ENCODE measurements around the gene CYP46A1. TPM values are rescaled to one million over a fixed set of nuclear protein-coding genes. Genes with fewer than 3 reads are reported as not detected.
"Not testable (repeated sequence)": the region's sequence is repeated elsewhere in the genome, so short reads cannot be mapped to it uniquely, and the experiment has no call there.

Gene CYP46A1
- polyA plus RNA-seq, 2 of the 4 experiments (the other 2 are of a cell fraction): 0.06 to 0.13 TPM

- no peak for FAIRE-seq
- POLR2A ChIA-PET: no interaction called here
- Histone ChIP-seq H3K4me1 (peaks cover 8% of the 10 kb centered on the region; the same call in 1 of the 3 replicates), H3K4me2 (no peak overlapping the region), H3K9me3 (no peaks in the 10 kb centered on the region), H3K27ac (peak overlapping the region in 1 of 2 experiments; percentile 17; a peak in 1 of 6 replicates), H3K4me3 (no peak overlapping the region)
- CTCF ChIA-PET: interaction anchor here (0.6 to 1.2 kb wide), 2 partner anchors 9 to 12 kb away, joined by 3 read pairs; no protein-coding TSS in a partner anchor
- TF ChIP-seq CEBPB (IDR thresholded peaks at IDR 0.05): no peak
- TF ChIP-seq RAD21 (conservative IDR thresholded peaks at IDR 0.05 in 1 of 2, IDR thresholded peaks at IDR 0.05 in 1 of 2): no peak
- TF ChIP-seq SMC3 (IDR thresholded peaks at IDR 0.05): no peak
- TF ChIP-seq NFE2L2 (conservative IDR thresholded peaks at IDR 0.05; ENCODE audit: low read length): no peak
- TF ChIP-seq MAFK (IDR thresholded peaks at IDR 0.05; ENCODE audit: partially characterized antibody): no peak
- TF ChIP-seq REST (IDR thresholded peaks at IDR 0.05): no peak
- TF ChIP-seq ZFP36 (IDR thresholded peaks at IDR 0.05; ENCODE audit: borderline replicate concordance, partially characterized antibody): no peak
- no peak for TF ChIP-seq ZC3H11A (IDR thresholded peaks at IDR 0.05)
- TF ChIP-seq MAZ (IDR thresholded peaks at IDR 0.05; ENCODE audit: borderline replicate concordance, low read depth, low read length): no peak
- TF ChIP-seq ZSCAN20 (CRISPR knock-in tag; IDR thresholded peaks at IDR 0.05): no peak
- no peak for DNase-seq (ENCODE audit: low read depth in 1 of 2, low spot score in 1 of 2)
- no peak for ATAC-seq
- 59% methylated on average over 4 of the region's 4 CpGs for WGBS (ENCODE audit: missing lambda C conversion rate)
Observed at GRCh38 chr14:99660794-99661193, 23.3 kb upstream of the CYP46A1 start.

GRCh38 chr14:99661206-99661605 is 22.9 kb upstream of the CYP46A1 start:
- H3K4me3 ChIP-seq; H3K9me3 ChIP-seq; H3K4me2 ChIP-seq; H3K4me1 ChIP-seq; POLR2A ChIA-PET; FAIRE-seq; DNase-seq (ENCODE audit: low read depth in 1 of 2, low spot score in 1 of 2); ATAC-seq: not testable (repeated sequence)
- H3K27ac ChIP-seq: peak overlapping the region in 1 of 2 experiments; percentile 17; a peak in 1 of 6 replicates
- CTCF ChIA-PET: interaction anchor here (0.6 to 1.2 kb wide), 3 partner anchors 9 to 142 kb away, joined by 3 read pairs; no protein-coding TSS in a partner anchor

GRCh38 chr14:99662846-99663245 is 21.3 kb upstream of the CYP46A1 start:
- WGBS (ENCODE audit: missing lambda C conversion rate): 77% methylated on average over 10 of the region's 10 CpGs
- no peak overlapping the region for H3K27ac ChIP-seq
- ATAC-seq: no peak
- POLR2A ChIA-PET: no interaction called here
- CTCF ChIA-PET: interaction anchor here (0.8 to 1.3 kb wide), 3 partner anchors 8 to 242 kb away, joined by 3 to 5 read pairs (median 4); no protein-coding TSS in a partner anchor
- no peak for DNase-seq (ENCODE audit: low read depth in 1 of 2, low spot score in 1 of 2)
- TF ChIP-seq POLR2A (IDR thresholded peaks at IDR 0.05; ENCODE audit: low read length) (no peak), GATA3 (IDR thresholded peaks at IDR 0.05; ENCODE audit: borderline replicate concordance) (no peak), CBX2 (IDR thresholded peaks at IDR 0.05; ENCODE audit: borderline replicate concordance, low read depth) (no peak), TFCP2L1 (CRISPR knock-in tag; IDR thresholded peaks at IDR 0.05) (no peak), PBX3 (IDR thresholded peaks at IDR 0.05) (no peak), HOXB5 (CRISPR knock-in tag; IDR thresholded peaks at IDR 0.05) (no peak)
- H3K4me2 ChIP-seq: no peak overlapping the region
- peaks cover 8% of the 10 kb centered on the region; the same call in 1 of the 3 replicates for H3K4me1 ChIP-seq
- no peak overlapping the region for H3K4me3 ChIP-seq
- FAIRE-seq: no peak
- H3K9me3 ChIP-seq: no peaks in the 10 kb centered on the region
